Panc1 (cell line): ENCODE data around the gene FBN1. TPM values are rescaled to one million over a fixed set of nuclear protein-coding genes. Genes with fewer than 3 reads are reported as not detected.

Experiments
- ATAC-seq: fragments of 200-7000 bp; cut with Tn5 transposase; 2 replicates; pipeline ENCODE4 v1.9.1; 2020; ENCODE audit warnings: mild to moderate bottlenecking, moderate library complexity
- BruUV-seq: library from RNA; stranded (reverse); fragments of 400-500 nt; replicated peaks from 2 replicates; lab custom pipeline; 2021; lab: Mats Ljungman, UMichigan
- CTCF ChIA-PET: fragments of 300-600 bp; sonication (Branson Sonifier 250); formaldehyde crosslinking; loops from one replicate; lab custom pipeline; 2022; ENCODE audit warnings: antibody characterized with exemption; lab: Charles Lee
- POLR2A ChIA-PET: fragments of 300-600 bp; sonication (Branson Sonifier 250); formaldehyde crosslinking; loops from one replicate; lab custom pipeline; 2022; ENCODE audit warnings: antibody characterized with exemption; lab: Charles Lee
- DNase-seq: peaks from one replicate; pipeline ENCODE4 v3.0.0-alpha.2; 2010; ENCODE audit warnings: low read depth, low spot score
- H3K27ac ChIP-seq: 2 replicates; pipeline ENCODE4 v1.5.1; 2011; ENCODE audit warnings: mild to moderate bottlenecking, low read length, inconsistent platforms
- H3K27me3 ChIP-seq: fragments of 200-500 bp; sonication (Bioruptor generic); 2 replicates; pipeline ENCODE4 v1.6.0; 2014; ENCODE audit warnings: low read length, inconsistent platforms; ENCODE audit not compliant: control insufficient read depth, insufficient read depth
- H3K36me3 ChIP-seq: fragments of 200-500 bp; sonication (Bioruptor generic); 2 replicates; pipeline ENCODE4 v1.5.1; 2014; ENCODE audit warnings: inconsistent platforms, mild to moderate bottlenecking, low read length, moderate library complexity; ENCODE audit not compliant: control insufficient read depth, insufficient read depth
- H3K4me1 ChIP-seq: 2 replicates; pipeline ENCODE4 v1.5.1; 2011; ENCODE audit warnings: inconsistent platforms, mild to moderate bottlenecking, low read length, moderate library complexity; ENCODE audit not compliant: control insufficient read depth, insufficient read depth
- H3K4me3 ChIP-seq, 2 experiments: 2 replicates each; pipeline ENCODE4 v1.5.1; 2011 to 2012; ENCODE audit warnings: low read depth in 2 of 2, low read length in 2 of 2, mild to moderate bottlenecking in 2 of 2, inconsistent platforms in 1 of 2, moderate library complexity in 1 of 2
- H3K9me3 ChIP-seq: fragments of 200-500 bp; sonication (Bioruptor generic); 2 replicates; pipeline ENCODE4 v1.5.1; 2014; ENCODE audit warnings: low read depth, mild to moderate bottlenecking, inconsistent platforms, low read length, moderate library complexity; ENCODE audit not compliant: control insufficient read depth, insufficient read depth
- POLR2AphosphoS5 ChIP-seq: IDR thresholded peaks from 2 replicates; pipeline ENCODE4 v1.6.1; 2012; ENCODE audit warnings: mild to moderate bottlenecking, low read depth, low read length, moderate library complexity
- SIN3A ChIP-seq: IDR thresholded peaks from 2 replicates; pipeline ENCODE4 v1.6.1; 2012; ENCODE audit warnings: low read depth, mild to moderate bottlenecking, low read length, moderate library complexity, borderline replicate concordance; ENCODE audit not compliant: insufficient read depth
- TCF7L2 ChIP-seq: IDR thresholded peaks from 2 replicates; pipeline ENCODE4 v1.6.1; 2011; ENCODE audit warnings: mild to moderate bottlenecking, low read depth, low read length, inconsistent platforms
- in situ Hi-C: cut with HindIII; loops from 2 replicates; pipeline ENCODE4 v1.10.0; 2016; ENCODE audit warnings: low sequenced_read_pairs, low pct_unique_long_range_greater_than_20kb
- intact Hi-C: fragments of 100-400 bp; cut with micrococcal nuclease; formaldehyde crosslinking; loops from one replicate; pipeline ENCODE4 v1.10.0; 2022; ENCODE audit not compliant: unreplicated experiment
- total RNA-seq: library from RNA; stranded (reverse); gene quantifications from one replicate; pipeline ENCODE4 v1.2.1, GENCODE V29; 2021; ENCODE audit not compliant: unreplicated experiment
- TF ChIP-seq, protein P1 (sequence below), 2 experiments: IDR thresholded peaks; 2 replicates each; pipeline ENCODE4 v1.6.1; 2011 to 2012; ENCODE audit warnings: low read depth in 2 of 2, control low read depth in 1 of 2, low read length in 1 of 2, mild to moderate bottlenecking in 1 of 2, moderate library complexity in 1 of 2; ENCODE audit not compliant: insufficient read depth in 1 of 2
- TF ChIP-seq, protein P2 (sequence below): fragments of 450-650 bp; IDR thresholded peaks from 2 replicates; pipeline ENCODE4 v1.5.1; 2017; ENCODE audit warnings: mild to moderate bottlenecking

The FBN1 gene
- total RNA-seq, 1 experiment from 2014 or later, result 0.46 TPM

DNA sequence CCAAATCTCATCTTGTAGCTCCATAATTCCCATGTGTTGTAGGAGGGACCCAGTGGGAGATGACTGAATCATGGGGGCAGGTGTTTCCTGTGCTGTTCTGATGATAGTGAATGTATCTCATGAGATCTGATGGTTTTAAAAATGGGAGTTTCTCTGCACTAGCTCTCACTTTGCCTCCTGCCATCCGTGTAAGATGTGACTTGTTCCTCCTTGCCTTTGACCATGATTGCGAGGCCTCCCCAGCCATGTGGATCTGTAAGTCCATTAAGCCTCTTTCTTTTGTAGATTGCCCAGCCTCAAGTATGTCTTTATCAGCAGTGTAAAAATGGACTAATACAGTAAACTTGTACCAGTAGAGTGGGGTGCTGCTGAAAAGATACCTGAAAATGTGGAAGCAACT is 269.7 kb downstream of the FBN1 start:
- intact Hi-C loops, result no loop called here
- TF ChIP-seq, protein P1, sequence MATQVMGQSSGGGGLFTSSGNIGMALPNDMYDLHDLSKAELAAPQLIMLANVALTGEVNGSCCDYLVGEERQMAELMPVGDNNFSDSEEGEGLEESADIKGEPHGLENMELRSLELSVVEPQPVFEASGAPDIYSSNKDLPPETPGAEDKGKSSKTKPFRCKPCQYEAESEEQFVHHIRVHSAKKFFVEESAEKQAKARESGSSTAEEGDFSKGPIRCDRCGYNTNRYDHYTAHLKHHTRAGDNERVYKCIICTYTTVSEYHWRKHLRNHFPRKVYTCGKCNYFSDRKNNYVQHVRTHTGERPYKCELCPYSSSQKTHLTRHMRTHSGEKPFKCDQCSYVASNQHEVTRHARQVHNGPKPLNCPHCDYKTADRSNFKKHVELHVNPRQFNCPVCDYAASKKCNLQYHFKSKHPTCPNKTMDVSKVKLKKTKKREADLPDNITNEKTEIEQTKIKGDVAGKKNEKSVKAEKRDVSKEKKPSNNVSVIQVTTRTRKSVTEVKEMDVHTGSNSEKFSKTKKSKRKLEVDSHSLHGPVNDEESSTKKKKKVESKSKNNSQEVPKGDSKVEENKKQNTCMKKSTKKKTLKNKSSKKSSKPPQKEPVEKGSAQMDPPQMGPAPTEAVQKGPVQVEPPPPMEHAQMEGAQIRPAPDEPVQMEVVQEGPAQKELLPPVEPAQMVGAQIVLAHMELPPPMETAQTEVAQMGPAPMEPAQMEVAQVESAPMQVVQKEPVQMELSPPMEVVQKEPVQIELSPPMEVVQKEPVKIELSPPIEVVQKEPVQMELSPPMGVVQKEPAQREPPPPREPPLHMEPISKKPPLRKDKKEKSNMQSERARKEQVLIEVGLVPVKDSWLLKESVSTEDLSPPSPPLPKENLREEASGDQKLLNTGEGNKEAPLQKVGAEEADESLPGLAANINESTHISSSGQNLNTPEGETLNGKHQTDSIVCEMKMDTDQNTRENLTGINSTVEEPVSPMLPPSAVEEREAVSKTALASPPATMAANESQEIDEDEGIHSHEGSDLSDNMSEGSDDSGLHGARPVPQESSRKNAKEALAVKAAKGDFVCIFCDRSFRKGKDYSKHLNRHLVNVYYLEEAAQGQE (IDR thresholded peaks at IDR 0.05; ENCODE audit: insufficient read depth in 1 of 2, low read depth in 2 of 2, low read length in 1 of 2), result no peak
- TF ChIP-seq TCF7L2 (no peak), SIN3A (no peak), POLR2AphosphoS5 (no peak)
- TF ChIP-seq, protein P2, sequence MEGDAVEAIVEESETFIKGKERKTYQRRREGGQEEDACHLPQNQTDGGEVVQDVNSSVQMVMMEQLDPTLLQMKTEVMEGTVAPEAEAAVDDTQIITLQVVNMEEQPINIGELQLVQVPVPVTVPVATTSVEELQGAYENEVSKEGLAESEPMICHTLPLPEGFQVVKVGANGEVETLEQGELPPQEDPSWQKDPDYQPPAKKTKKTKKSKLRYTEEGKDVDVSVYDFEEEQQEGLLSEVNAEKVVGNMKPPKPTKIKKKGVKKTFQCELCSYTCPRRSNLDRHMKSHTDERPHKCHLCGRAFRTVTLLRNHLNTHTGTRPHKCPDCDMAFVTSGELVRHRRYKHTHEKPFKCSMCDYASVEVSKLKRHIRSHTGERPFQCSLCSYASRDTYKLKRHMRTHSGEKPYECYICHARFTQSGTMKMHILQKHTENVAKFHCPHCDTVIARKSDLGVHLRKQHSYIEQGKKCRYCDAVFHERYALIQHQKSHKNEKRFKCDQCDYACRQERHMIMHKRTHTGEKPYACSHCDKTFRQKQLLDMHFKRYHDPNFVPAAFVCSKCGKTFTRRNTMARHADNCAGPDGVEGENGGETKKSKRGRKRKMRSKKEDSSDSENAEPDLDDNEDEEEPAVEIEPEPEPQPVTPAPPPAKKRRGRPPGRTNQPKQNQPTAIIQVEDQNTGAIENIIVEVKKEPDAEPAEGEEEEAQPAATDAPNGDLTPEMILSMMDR, result no peak
- ATAC-seq, result no peak
- no peaks in the 10 kb centered on the region for H3K4me1 ChIP-seq
- in situ Hi-C loops, result no loop called here
- H3K4me3 ChIP-seq, result no peak overlapping the region
- POLR2A ChIA-PET, result no interaction called here
- peaks cover 16% of the 10 kb centered on the region for H3K27me3 ChIP-seq
- H3K9me3 ChIP-seq, result no peaks in the 10 kb centered on the region
- no peaks in the 10 kb centered on the region for H3K36me3 ChIP-seq
- DNase-seq, result no peak
- no TSS peak for BruUV-seq
- no peak overlapping the region for H3K27ac ChIP-seq
- CTCF ChIA-PET, result no interaction called here

DNA sequence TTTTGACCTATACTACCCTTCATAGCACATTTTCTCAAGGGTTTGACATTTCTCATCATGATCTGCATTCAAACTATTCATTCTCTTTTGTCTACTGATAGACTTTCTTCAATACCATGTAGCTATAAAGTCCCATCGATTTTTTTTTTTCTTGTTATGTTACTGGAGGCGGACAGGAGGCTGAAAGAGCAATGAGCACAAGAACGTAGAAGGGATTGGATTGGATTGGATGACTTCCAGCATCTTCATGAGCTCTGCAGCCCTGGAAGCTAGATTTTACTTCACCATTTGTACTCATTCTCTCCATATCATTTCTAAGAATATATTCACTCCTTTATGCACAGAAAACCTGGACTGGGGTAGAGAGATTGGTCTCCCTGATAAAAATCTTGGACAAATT is 271.0 kb downstream of the FBN1 start:
- DNase-seq, result no peak
- no TSS peak for BruUV-seq
- H3K4me3 ChIP-seq, result no peak overlapping the region
- no peak overlapping the region for H3K27ac ChIP-seq
- no peak for ATAC-seq
- no peaks in the 10 kb centered on the region for H3K9me3 ChIP-seq
- no peaks in the 10 kb centered on the region for H3K4me1 ChIP-seq
- ChIA-PET POLR2A (no interaction called here), CTCF (no interaction called here)
- intact Hi-C loops, result no loop called here
- H3K36me3 ChIP-seq, result no peaks in the 10 kb centered on the region
- TF ChIP-seq TCF7L2, result no peak
- in situ Hi-C loops, result no loop called here
- peaks cover 16% of the 10 kb centered on the region for H3K27me3 ChIP-seq

- BruUV-seq, result no TSS peak
- H3K4me3 ChIP-seq, result no peak overlapping the region
- DNase-seq (no peak), ATAC-seq (no peak)
- peaks cover 16% of the 10 kb centered on the region for H3K27me3 ChIP-seq
- in situ Hi-C loops, result no loop called here
- intact Hi-C loops, result no loop called here
- TF ChIP-seq POLR2AphosphoS5 (no peak), TCF7L2 (no peak), SIN3A (no peak)
- TF ChIP-seq, protein P2, result no peak
- TF ChIP-seq, protein P1 (IDR thresholded peaks at IDR 0.05; ENCODE audit: insufficient read depth in 1 of 2, low read depth in 2 of 2, low read length in 1 of 2), result no peak
- POLR2A ChIA-PET, result no interaction called here
- no peaks in the 10 kb centered on the region; the same call in 1 of the 2 replicates for H3K4me1 ChIP-seq
- CTCF ChIA-PET, result no interaction called here
- H3K27ac ChIP-seq, result no peak overlapping the region
- H3K9me3 ChIP-seq, result no peaks in the 10 kb centered on the region
- no peaks in the 10 kb centered on the region for H3K36me3 ChIP-seq
Measured at GRCh38 chr15:48373821-48374451, 271.6 kb downstream of the FBN1 start.
